Right atrium auricular region (tissue), 2 donors: ENCODE data around the gene SYNGR2. TPM values are rescaled to one million over a fixed set of nuclear protein-coding genes. Genes with fewer than 3 reads are reported as not detected.

Experiments
- DNase-seq: peaks from one replicate; pipeline ENCODE4 v3.0.0-alpha.2; 2019; ENCODE audit warnings: low spot score
- H3K27ac ChIP-seq, 2 donors: fragments of 200-600 bp; sonication (generic); 1 replicate in 1 of 2; 2 replicates in 1 of 2; pipeline ENCODE4 v1.5.1; 2016 to 2019
- H3K27me3 ChIP-seq, 2 donors: fragments of 200-600 bp; sonication (generic); one replicate each; pipeline versions ENCODE4 v1.5.1 to v1.6.0; 2017 to 2019
- H3K36me3 ChIP-seq: fragments of 200-600 bp; sonication (generic); one replicate; pipeline ENCODE4 v1.5.1; 2016
- H3K4me1 ChIP-seq, 2 donors: fragments of 200-600 bp; sonication (generic); one replicate each; pipeline versions ENCODE4 v1.5.1 to v1.6.0; 2017 to 2019
- H3K4me3 ChIP-seq, 2 donors: fragments of 200-600 bp; sonication (generic); 1 replicate in 1 of 2; 2 replicates in 1 of 2; pipeline ENCODE4 v1.5.1; 2017 to 2019; ENCODE audit warnings: mild to moderate bottlenecking in 1 of 2, moderate library complexity in 1 of 2
- H3K9me3 ChIP-seq, 2 donors: fragments of 200-600 bp; sonication (generic); one replicate each; pipeline ENCODE4 v1.5.1; 2019
- CTCF ChIP-seq, 2 donors: fragments of 200-600 bp; sonication (generic); IDR thresholded peaks; one replicate each; pipeline ENCODE4 v1.5.1; 2019; ENCODE audit warnings: antibody characterized with exemption in 2 of 2
- total RNA-seq, 2 donors: library from RNA; depleted of rRNA; stranded (reverse); fragments of >200 nt; gene quantifications; one replicate each; pipeline ENCODE4 v1.1.0, GENCODE V29; 2016

The SYNGR2 gene
- total RNA-seq, 2 donors from 2014 or later: 52.8 to 129 TPM

- Histone ChIP-seq H3K9me3 (no peaks in the 10 kb centered on the region), H3K27ac (no peak overlapping the region), H3K36me3 (no peaks in the 10 kb centered on the region), H3K27me3 (no peaks in the 10 kb centered on the region), H3K4me3 (no peak overlapping the region), H3K4me1 (peaks cover 0 to 28% of the 10 kb centered on the region in 2 donors)
- no peak for TF ChIP-seq CTCF (IDR thresholded peaks at IDR 0.05)
- DNase-seq: no peak
These were observed 16.5 kb downstream of the SYNGR2 start for GRCh38 chr17:78184868-78185267.

- TF ChIP-seq CTCF (IDR thresholded peaks at IDR 0.05): no peak
- Histone ChIP-seq H3K9me3 (no peaks in the 10 kb centered on the region), H3K36me3 (peaks cover 2% of the 10 kb centered on the region), H3K27ac (peak overlapping the region; percentile 35 to 79), H3K27me3 (no peaks in the 10 kb centered on the region), H3K4me3 (peak overlapping the region in 1 of 2 donors; percentile 61), H3K4me1 (peaks cover 0 to 28% of the 10 kb centered on the region in 2 donors)
- DNase-seq: no peak
These were observed 17.8 kb downstream of the SYNGR2 start for GRCh38 chr17:78185981-78186691.

GRCh38 chr17:78186692-78187595 is 18.6 kb downstream of the SYNGR2 start, which contains the start of the genes AFMID and TK1:
TSS of gene AFMID (plus strand) at chr17:78187362. CDS start at chr17:78187371, 9 bp downstream.
TSS of gene TK1 (minus strand) at chr17:78187052. CDS start at chr17:78186994, 58 bp downstream.
- peaks cover 0 to 28% of the 10 kb centered on the region in 2 donors for H3K4me1 ChIP-seq
- H3K9me3 ChIP-seq: no peaks in the 10 kb centered on the region
- no peaks in the 10 kb centered on the region for H3K27me3 ChIP-seq
- peak within 1 kb of the TSS; percentile 32 to 61 for H3K4me3 ChIP-seq
- peak; percentile 97 for DNase-seq
- peak; percentile 81 to 89 for TF ChIP-seq CTCF (IDR thresholded peaks at IDR 0.05)
- H3K27ac ChIP-seq: peak within 1 kb of the TSS; percentile 42 to 79
- H3K36me3 ChIP-seq: peaks cover 11% of the 10 kb centered on the region

- Histone ChIP-seq H3K27ac (no peak overlapping the region), H3K9me3 (no peaks in the 10 kb centered on the region), H3K4me3 (no peak overlapping the region), H3K4me1 (no peaks in the 10 kb centered on the region), H3K27me3 (no peaks in the 10 kb centered on the region), H3K36me3 (peaks cover 37% of the 10 kb centered on the region)
- no peak for DNase-seq
- TF ChIP-seq CTCF (IDR thresholded peaks at IDR 0.05): no peak
These were observed 28.3 kb downstream of the SYNGR2 start for GRCh38 chr17:78196716-78197115.

- DNase-seq: no peak
- no peak overlapping the region for H3K27ac ChIP-seq
- no peaks in the 10 kb centered on the region for H3K4me1 ChIP-seq
These were observed 28.9 kb downstream of the SYNGR2 start for GRCh38 chr17:78197147-78197832.

More at GRCh38 chr17:78197147-78197832, 28.9 kb downstream of the SYNGR2 start:
- Histone ChIP-seq H3K4me3 (no peak overlapping the region), H3K9me3 (no peaks in the 10 kb centered on the region), H3K27me3 (no peaks in the 10 kb centered on the region), H3K36me3 (peaks cover 33% of the 10 kb centered on the region)
- no peak for TF ChIP-seq CTCF (IDR thresholded peaks at IDR 0.05)
